NB4 (cell line): ENCODE results near the gene TMEM231.
A peak's percentile ranks its signal among the peaks of the same experiment; 100 is the strongest.

ENCODE experiments used
- DNase-seq: peaks from one replicate; pipeline ENCODE4 v3.0.0; 2010; ENCODE audit warnings: low read depth
- H3K4me3 ChIP-seq: one replicate; pipeline ENCODE4 v1.5.1; 2011; ENCODE audit warnings: mild to moderate bottlenecking, low read depth, low read length, moderate library complexity
- MAX ChIP-seq: IDR thresholded peaks from 2 replicates; pipeline ENCODE4 v1.6.1; 2011; ENCODE audit warnings: low read depth, low read length
- MYC ChIP-seq: IDR thresholded peaks from 2 replicates; pipeline ENCODE4 v1.6.1; 2011; ENCODE audit warnings: low read depth, low read length
- POLR2A ChIP-seq: IDR thresholded peaks from 2 replicates; pipeline ENCODE4 v1.6.1; 2011; ENCODE audit warnings: mild to moderate bottlenecking; ENCODE audit not compliant: insufficient read length; ENCODE audit errors: extremely low read depth
- TF ChIP-seq, protein P1 (sequence below): IDR thresholded peaks from one replicate; pipeline ENCODE4 v1.5.1; 2012; ENCODE audit warnings: low read depth, low read length

Gene TMEM231

DNA sequence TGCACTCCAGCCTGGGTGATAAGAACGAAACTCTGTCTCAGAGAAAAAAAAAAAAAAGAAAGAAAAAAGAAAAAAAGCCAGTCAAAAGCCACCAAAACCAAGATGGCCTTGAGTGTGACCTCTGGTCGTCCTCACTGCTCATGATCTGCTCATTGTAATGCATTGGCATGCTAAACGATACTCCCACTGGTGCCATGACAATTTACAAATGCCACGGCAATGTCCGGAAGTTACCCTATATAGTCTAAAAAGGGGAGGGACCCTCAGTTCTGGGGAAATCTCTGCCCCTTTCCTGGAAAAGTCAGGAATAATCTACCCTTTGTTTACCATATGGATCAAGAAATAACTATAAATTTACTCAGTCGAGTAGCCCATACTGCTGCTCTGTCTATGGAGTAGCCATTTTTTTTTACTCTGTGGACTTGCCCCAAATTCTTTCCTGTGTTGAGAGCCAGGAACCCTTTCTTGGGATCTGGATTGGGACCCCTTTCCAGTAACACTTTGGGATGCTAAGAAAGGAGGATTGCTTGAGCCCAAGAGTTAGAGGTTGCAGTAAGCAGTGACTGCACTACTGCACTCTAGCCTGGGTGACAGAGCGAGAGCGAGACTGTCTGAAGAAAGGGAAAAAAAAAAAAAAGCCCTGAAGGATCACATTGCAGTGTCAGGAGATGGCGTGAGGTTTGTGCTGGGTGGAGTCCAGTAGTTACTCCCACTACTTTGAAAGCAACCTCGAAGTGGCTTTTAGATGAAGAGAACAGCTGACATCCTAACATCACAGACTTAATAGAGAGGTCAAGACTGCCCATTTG lies 3.7 kb upstream of the TMEM231 start:
- TF ChIP-seq MAX: no peak
- TF ChIP-seq, protein P1, sequence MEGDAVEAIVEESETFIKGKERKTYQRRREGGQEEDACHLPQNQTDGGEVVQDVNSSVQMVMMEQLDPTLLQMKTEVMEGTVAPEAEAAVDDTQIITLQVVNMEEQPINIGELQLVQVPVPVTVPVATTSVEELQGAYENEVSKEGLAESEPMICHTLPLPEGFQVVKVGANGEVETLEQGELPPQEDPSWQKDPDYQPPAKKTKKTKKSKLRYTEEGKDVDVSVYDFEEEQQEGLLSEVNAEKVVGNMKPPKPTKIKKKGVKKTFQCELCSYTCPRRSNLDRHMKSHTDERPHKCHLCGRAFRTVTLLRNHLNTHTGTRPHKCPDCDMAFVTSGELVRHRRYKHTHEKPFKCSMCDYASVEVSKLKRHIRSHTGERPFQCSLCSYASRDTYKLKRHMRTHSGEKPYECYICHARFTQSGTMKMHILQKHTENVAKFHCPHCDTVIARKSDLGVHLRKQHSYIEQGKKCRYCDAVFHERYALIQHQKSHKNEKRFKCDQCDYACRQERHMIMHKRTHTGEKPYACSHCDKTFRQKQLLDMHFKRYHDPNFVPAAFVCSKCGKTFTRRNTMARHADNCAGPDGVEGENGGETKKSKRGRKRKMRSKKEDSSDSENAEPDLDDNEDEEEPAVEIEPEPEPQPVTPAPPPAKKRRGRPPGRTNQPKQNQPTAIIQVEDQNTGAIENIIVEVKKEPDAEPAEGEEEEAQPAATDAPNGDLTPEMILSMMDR: no peak
- no peak for TF ChIP-seq MYC
- TF ChIP-seq POLR2A: no peak
- H3K4me3 ChIP-seq: no peak overlapping the region
- DNase-seq: no peak

GRCh38 chr16:75558846-75559401 lies 2.9 kb upstream of the TMEM231 start:
- DNase-seq: no peak
- TF ChIP-seq MAX (no peak), MYC (no peak), POLR2A (no peak)
- TF ChIP-seq, protein P1: no peak
- no peak overlapping the region for H3K4me3 ChIP-seq

DNA sequence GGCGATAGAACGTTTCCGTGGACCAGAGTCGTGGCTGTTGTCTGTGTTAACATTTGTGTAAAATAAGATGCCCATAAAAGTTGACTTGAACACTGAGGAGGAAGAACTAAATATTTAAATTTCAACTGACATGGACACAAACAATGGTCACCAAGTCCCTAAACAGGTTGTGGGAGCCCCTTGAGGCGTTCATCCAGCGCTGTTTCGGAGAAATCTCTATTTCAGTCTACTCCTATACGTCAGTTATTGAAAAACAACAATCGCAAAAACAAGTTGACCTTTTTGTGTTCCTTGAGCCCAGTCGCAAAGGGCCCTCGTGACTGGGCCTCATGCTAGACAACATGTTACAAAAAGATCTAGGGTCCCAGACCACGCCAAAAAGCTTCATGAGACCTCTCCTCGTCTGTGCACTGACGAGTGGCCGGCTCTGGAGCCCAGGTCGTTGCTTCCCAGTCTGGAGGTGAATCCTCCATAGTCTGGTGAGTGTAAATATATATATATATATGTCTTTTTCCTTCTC lies 439 bp upstream of the TMEM231 start:
- no peak for DNase-seq
- TF ChIP-seq MAX: no peak
- TF ChIP-seq POLR2A: peak; percentile 13
- no peak for TF ChIP-seq MYC
- TF ChIP-seq, protein P1: no peak
- peak overlapping the region; percentile 47 for H3K4me3 ChIP-seq

- peak; percentile 41; the same call in 1 of the 2 replicates for TF ChIP-seq MYC
- peak; percentile 32; the same call in 1 of the 2 replicates for TF ChIP-seq MAX
- peak; percentile 38 for TF ChIP-seq POLR2A
- TF ChIP-seq, protein P1: no peak
- H3K4me3 ChIP-seq: peak overlapping the region; percentile 78
- peak; percentile 89 for DNase-seq
These were observed 792 bp downstream of the TMEM231 start for GRCh38 chr16:75555213-75555706.

DNA sequence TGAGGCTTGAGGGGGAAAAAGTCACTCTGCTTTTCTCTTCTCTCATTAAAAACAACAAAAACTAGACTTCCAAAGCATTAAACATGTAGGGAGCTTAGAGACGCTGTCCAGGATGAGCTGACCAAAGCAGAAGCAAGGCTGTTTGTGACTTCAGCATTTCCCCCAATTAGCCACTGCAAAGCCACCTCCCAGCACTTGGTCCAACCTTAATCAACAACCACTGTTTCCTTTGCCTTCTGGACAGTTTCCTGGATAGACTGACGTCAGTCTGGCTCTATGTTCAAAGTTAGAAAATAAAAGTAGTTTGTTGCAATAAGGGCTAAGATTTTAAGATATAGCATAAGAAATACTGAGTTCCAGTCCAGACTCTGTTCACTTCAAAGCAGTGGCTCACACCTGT lies 3.1 kb downstream of the TMEM231 start:
- DNase-seq: no peak
- TF ChIP-seq MYC: no peak
- no peak for TF ChIP-seq MAX
- no peak for TF ChIP-seq POLR2A
- TF ChIP-seq, protein P1: no peak
- no peak overlapping the region for H3K4me3 ChIP-seq
